Cardiac muscle cell (in vitro differentiated cells and primary cell): ENCODE measurements around the gene NCLN. TPM values are rescaled to one million over a fixed set of nuclear protein-coding genes. Genes with fewer than 3 reads are reported as not detected.

Experiments used
- DNase-seq, 2 donors: peaks; one replicate each; pipeline versions ENCODE4 v3.0.0 to v3.0.0-alpha.2; 2010 to 2017; ENCODE audit warnings: low read depth in 1 of 2, low spot score in 1 of 2
- H3K27ac ChIP-seq: fragments of 200-600 bp; sonication (generic); 2 replicates; pipeline ENCODE4 v1.5.1; 2016
- H3K27me3 ChIP-seq: fragments of 200-600 bp; sonication (generic); 2 replicates; pipeline ENCODE4 v1.6.0; 2016; ENCODE audit warnings: control low read depth
- H3K36me3 ChIP-seq: fragments of 200-600 bp; sonication (generic); 2 replicates; pipeline ENCODE4 v1.5.1; 2016; ENCODE audit warnings: control low read depth
- H3K4me1 ChIP-seq: fragments of 200-600 bp; sonication (generic); 2 replicates; pipeline ENCODE4 v1.8.1; 2017; ENCODE audit warnings: low read depth, mild to moderate bottlenecking, mixed run types
- H3K4me3 ChIP-seq: fragments of 200-600 bp; sonication (generic); 2 replicates; pipeline ENCODE4 v1.5.1; 2016; ENCODE audit warnings: mild to moderate bottlenecking
- H3K9me3 ChIP-seq: fragments of 200-600 bp; sonication (generic); 2 replicates; pipeline ENCODE4 v1.5.1; 2017; ENCODE audit warnings: low read depth, mild to moderate bottlenecking, control low read depth
- CTCF ChIP-seq: IDR thresholded peaks from 2 replicates; pipeline ENCODE4 v1.5.1; 2012; ENCODE audit warnings: low read depth, mild to moderate bottlenecking, low read length
- polyA plus RNA-seq: library from polyadenylated mRNA; unstranded; fragments of >200 nt; fragmentation: Nextera tagmentation; extraction: Ambion mirVana; gene quantifications from 2 replicates; pipeline ENCODE4 v1.2.1, GENCODE V29; 2016
- total RNA-seq: library from RNA; depleted of rRNA; stranded (reverse); fragments of >200 nt; gene quantifications from 2 replicates; pipeline ENCODE4 v1.2.3, GENCODE V29; 2016

Gene NCLN
- total and polyA plus RNA-seq, 2 experiments from 2014 or later: 30.6 to 55.7 TPM

- Histone ChIP-seq H3K36me3 (no peaks in the 10 kb centered on the region), H3K4me1 (no peaks in the 10 kb centered on the region), H3K27ac (no peak overlapping the region), H3K27me3 (no peaks in the 10 kb centered on the region), H3K4me3 (no peak overlapping the region), H3K9me3 (no peaks in the 10 kb centered on the region)
- DNase-seq: no peak
- TF ChIP-seq CTCF: no peak
These were observed 37.2 kb upstream of the NCLN start for GRCh38 chr19:3148503-3148902.

GRCh38 chr19:3149089-3149488 lies 36.6 kb upstream of the NCLN start:
- Histone ChIP-seq H3K36me3 (no peaks in the 10 kb centered on the region), H3K4me1 (no peaks in the 10 kb centered on the region), H3K27me3 (no peaks in the 10 kb centered on the region), H3K27ac (no peak overlapping the region), H3K9me3 (no peaks in the 10 kb centered on the region), H3K4me3 (no peak overlapping the region)
- no peak for TF ChIP-seq CTCF
- DNase-seq: no peak

DNA sequence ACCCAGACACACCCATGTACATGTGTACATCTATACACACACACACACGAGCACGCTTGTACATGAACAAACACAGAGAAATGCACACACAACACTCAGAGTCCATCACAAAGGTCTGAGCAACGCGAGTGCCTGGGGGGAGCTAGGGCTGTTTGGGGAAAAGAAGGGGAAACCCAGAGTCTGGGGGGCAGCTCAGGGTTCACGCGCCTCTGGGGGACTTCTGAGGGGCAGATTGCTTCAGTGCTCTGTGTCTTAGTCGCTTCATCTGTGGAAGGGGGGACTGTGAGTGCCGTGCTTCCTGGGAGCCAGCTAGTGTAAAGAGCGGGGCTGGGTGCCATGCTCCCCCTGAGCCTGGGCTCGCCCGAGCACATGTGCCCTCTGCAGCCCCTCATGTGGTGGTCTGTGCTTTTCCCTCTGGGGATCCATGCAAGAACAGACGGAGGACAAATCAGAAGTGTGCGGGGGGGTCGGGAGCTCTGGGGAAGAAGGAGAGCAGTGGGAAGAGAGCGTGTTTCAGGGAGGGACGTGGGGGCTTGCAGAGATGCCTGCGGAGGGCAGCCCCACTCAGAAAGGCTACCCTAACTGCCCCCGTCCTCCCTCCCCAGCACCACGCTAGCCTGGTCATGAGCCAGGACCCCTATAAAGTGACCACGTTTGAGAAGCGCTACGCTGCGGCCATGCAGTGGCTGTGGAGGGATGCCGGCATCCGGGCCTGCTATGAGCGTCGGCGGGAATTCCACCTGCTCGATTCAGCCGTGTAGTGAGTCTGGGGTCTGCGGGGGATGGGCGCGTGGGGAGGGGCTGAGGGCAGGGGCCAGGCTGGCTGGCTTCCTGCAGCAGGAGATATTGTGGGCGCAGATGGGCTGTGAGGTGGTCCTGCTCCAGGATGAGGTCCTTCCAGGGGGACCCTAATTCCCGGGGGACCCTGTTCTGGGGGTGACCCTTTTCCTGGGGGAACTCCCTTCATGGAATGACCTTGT lies 35.9 kb upstream of the NCLN start:
- H3K4me3 ChIP-seq: no peak overlapping the region
- H3K27ac ChIP-seq: no peak overlapping the region
- no peak for DNase-seq
- H3K9me3 ChIP-seq: no peaks in the 10 kb centered on the region
- no peaks in the 10 kb centered on the region for H3K4me1 ChIP-seq
- H3K36me3 ChIP-seq: no peaks in the 10 kb centered on the region
- TF ChIP-seq CTCF: no peak
- H3K27me3 ChIP-seq: no peaks in the 10 kb centered on the region

GRCh38 chr19:3150739-3151329 lies 34.9 kb upstream of the NCLN start:
- H3K36me3 ChIP-seq: no peaks in the 10 kb centered on the region
- H3K9me3 ChIP-seq: no peaks in the 10 kb centered on the region
- no peak for TF ChIP-seq CTCF
- H3K27ac ChIP-seq: no peak overlapping the region
- H3K27me3 ChIP-seq: no peaks in the 10 kb centered on the region
- no peak overlapping the region for H3K4me3 ChIP-seq
- no peaks in the 10 kb centered on the region for H3K4me1 ChIP-seq
- no peak for DNase-seq

GRCh38 chr19:3151563-3152418 lies 33.9 kb upstream of the NCLN start:
- Histone ChIP-seq H3K27me3 (no peaks in the 10 kb centered on the region), H3K36me3 (no peaks in the 10 kb centered on the region), H3K27ac (no peak overlapping the region), H3K9me3 (no peaks in the 10 kb centered on the region), H3K4me1 (no peaks in the 10 kb centered on the region), H3K4me3 (no peak overlapping the region)
- no peak for TF ChIP-seq CTCF
- no peak for DNase-seq
